ENCODE measurements around the gene LILRA5. TPM values are rescaled to one million over a fixed set of nuclear protein-coding genes. Genes with fewer than 3 reads are reported as not detected.

LILRA5 gene
- total and polyA plus RNA-seq, 9 donors, result 0.33 to 4.6 (median 0.82) TPM; not detected in 1

DNA sequence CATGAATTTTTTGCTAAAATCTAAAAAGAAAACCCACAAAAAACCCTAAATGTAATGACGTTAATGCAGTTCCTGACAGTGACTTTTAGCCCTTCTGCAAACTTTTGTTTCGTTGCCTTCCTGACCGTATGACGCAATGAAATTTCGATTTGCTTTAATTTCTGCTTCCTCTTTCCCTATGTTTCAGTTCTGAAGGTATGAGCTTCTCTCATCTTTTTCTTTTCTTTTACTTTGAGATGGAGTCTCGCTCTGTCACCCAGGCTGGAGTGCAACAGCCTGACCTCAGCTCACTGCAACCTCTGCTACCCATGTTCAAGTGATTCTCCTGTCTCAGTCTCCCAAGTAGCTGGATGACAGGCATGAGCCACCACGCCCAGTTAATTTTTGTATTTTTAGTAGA, 6.1 kb upstream of the LILRA5 start:
- TF ChIP-seq, protein P1, sequence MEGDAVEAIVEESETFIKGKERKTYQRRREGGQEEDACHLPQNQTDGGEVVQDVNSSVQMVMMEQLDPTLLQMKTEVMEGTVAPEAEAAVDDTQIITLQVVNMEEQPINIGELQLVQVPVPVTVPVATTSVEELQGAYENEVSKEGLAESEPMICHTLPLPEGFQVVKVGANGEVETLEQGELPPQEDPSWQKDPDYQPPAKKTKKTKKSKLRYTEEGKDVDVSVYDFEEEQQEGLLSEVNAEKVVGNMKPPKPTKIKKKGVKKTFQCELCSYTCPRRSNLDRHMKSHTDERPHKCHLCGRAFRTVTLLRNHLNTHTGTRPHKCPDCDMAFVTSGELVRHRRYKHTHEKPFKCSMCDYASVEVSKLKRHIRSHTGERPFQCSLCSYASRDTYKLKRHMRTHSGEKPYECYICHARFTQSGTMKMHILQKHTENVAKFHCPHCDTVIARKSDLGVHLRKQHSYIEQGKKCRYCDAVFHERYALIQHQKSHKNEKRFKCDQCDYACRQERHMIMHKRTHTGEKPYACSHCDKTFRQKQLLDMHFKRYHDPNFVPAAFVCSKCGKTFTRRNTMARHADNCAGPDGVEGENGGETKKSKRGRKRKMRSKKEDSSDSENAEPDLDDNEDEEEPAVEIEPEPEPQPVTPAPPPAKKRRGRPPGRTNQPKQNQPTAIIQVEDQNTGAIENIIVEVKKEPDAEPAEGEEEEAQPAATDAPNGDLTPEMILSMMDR (IDR thresholded peaks at IDR 0.05), result no peak
- TF ChIP-seq POLR2A (IDR thresholded peaks at IDR 0.05) (no peak), EP300 (IDR thresholded peaks at IDR 0.05) (no peak)
- Histone ChIP-seq H3K27ac (no peak overlapping the region), H3K4me3 (no peak overlapping the region), H3K4me1 (ENCODE audit: insufficient read depth) (no peaks in the 10 kb centered on the region), H3K9me3 (no peaks in the 10 kb centered on the region), H3K27me3 (peaks cover 2% of the 10 kb centered on the region), H3K36me3 (no peaks in the 10 kb centered on the region)
- intact Hi-C loops (cut with DNase I), result no loop called here
- no peak for DNase-seq
- 73 to 77% (median 77%) methylated on average over 7 of the region's 7 CpGs for WGBS, 3 donors

DNA sequence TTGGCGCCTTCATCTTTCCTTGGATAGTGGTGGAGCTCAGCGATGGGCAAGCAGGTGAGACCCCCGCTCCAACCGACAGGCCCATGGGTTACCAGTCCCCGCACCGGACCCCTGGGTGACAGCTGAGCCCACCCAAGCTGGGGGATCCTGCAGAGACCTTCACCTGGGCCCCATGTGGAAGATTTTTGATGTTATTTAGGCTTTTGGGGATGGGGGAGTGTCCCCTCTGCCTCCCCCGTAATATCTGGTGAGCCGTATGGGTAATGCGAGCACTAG, 4.9 kb upstream of the LILRA5 start:
- Histone ChIP-seq H3K36me3 (no peaks in the 10 kb centered on the region), H3K4me1 (ENCODE audit: insufficient read depth) (no peaks in the 10 kb centered on the region), H3K9me3 (no peaks in the 10 kb centered on the region), H3K4me3 (no peak overlapping the region), H3K27me3 (no peaks in the 10 kb centered on the region), H3K27ac (no peak overlapping the region)
- TF ChIP-seq, protein P1 (IDR thresholded peaks at IDR 0.05), result no peak
- TF ChIP-seq EP300 (IDR thresholded peaks at IDR 0.05) (no peak), POLR2A (IDR thresholded peaks at IDR 0.05) (no peak)
- intact Hi-C loops (cut with DNase I), result no loop called here
- DNase-seq, result no peak
- WGBS, 3 donors, result 87 to 95% (median 94%) methylated on average over 9 of the region's 9 CpGs

DNA sequence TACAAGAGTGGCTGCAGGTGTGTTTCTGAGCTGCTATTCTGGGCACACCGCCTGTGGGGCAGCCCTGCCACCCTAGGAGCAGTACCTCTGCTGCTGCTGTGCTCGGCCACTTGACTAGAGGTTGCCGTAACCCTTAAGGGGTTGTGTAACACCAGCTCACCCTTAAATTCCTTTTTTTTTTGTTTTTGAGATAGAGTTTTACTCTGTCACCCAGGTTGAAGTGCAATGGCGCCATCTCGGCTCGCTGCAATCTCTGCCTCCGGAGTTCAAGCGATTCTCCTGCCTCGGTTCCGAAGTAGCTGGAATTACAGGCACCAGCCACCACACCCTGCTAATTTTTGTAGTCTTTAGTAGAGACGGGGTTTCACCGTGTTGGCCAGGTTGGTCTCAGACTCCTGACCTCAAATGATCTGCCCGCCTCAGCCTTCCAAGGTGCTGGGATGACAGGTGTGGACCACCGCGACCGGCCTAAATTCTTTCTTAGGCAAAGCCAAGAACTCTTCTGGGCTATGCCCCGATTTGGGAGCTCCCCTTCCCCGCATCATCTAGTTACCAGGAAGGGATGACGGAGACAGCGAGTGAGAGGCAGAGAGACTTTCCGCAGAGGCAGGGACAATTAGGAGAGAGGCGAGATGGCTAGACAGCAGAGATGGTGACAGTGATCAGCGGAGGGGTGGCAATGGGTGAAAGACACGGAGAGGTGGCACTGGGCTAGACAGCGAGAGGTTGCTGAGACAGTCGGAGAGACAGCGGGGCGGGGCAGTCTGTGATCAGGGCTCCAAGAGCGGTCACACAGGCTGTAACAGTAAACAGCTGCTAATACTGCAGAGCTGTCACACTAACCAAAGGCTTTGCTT, 4.4 kb upstream of the LILRA5 start:
- TF ChIP-seq EP300 (IDR thresholded peaks at IDR 0.05) (no peak), POLR2A (IDR thresholded peaks at IDR 0.05) (no peak)
- TF ChIP-seq, protein P1 (IDR thresholded peaks at IDR 0.05), result no peak
- H3K9me3 ChIP-seq, result no peaks in the 10 kb centered on the region
- WGBS, 3 donors, result 64 to 79% (median 76%) methylated on average over 29 of the region's 29 CpGs

DNA sequence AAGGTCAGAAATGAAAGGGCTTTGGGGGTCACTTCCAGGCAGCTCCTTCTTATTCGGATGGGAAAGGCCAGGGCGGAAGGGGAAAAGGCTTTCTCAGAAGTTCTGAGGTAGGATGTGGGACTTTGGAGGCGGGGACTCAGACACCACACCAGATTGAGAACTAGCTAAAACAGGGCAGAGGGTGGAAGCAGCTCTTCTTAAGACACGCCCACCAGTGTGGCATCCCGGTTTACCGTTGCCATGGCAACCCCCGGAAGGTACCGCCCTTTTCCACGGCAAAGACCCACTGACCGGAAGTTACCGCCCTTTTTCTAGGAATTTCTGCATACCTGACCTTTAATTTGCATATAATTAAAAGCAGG, 3.8 kb upstream of the LILRA5 start:
- 32 to 60% (median 46%) methylated on average over 11 of the region's 11 CpGs for WGBS, 3 donors

More for the DNA sequence above, 4.4 kb upstream of the LILRA5 start:
- no peaks in the 10 kb centered on the region for H3K4me1 ChIP-seq (ENCODE audit: insufficient read depth)
- intact Hi-C loops (cut with DNase I), result no loop called here
- no peaks in the 10 kb centered on the region for H3K27me3 ChIP-seq
- no peak overlapping the region for H3K4me3 ChIP-seq
- H3K27ac ChIP-seq, result no peak overlapping the region
- H3K36me3 ChIP-seq, result no peaks in the 10 kb centered on the region
- DNase-seq, result no peak

More for the DNA sequence above, 3.8 kb upstream of the LILRA5 start:
- Histone ChIP-seq H3K36me3 (no peaks in the 10 kb centered on the region), H3K27me3 (no peaks in the 10 kb centered on the region), H3K4me3 (no peak overlapping the region), H3K27ac (no peak overlapping the region), H3K9me3 (no peaks in the 10 kb centered on the region), H3K4me1 (ENCODE audit: insufficient read depth) (no peaks in the 10 kb centered on the region)
- TF ChIP-seq EP300 (IDR thresholded peaks at IDR 0.05) (no peak), POLR2A (IDR thresholded peaks at IDR 0.05) (no peak)
- TF ChIP-seq, protein P1 (IDR thresholded peaks at IDR 0.05), result no peak
- intact Hi-C loops (cut with DNase I), result loop anchor here in 1 of 4 donors (1.0 kb wide), 1 partner anchor 28 kb away; no protein-coding TSS in a partner anchor
- no peak for DNase-seq

Data from ovary (tissue), 9 donors.